A549 (cell line): ENCODE measurements around the gene FAM234B. TPM values are rescaled to one million over a fixed set of nuclear protein-coding genes. Genes with fewer than 3 reads are reported as not detected.

Source experiments
- ATAC-seq, 2 experiments: fragments of 200-7000 bp in 1 of 2; fragments of >200 bp in 1 of 2; cut with Nextera tagmentation in 1 of 2; cut with Tn5 transposase in 1 of 2; 3 replicates each; pipeline versions ENCODE4 v1.8.0 to v1.9.1; 2018 to 2020; ENCODE audit warnings: mild to moderate bottlenecking in 1 of 2, moderate library complexity in 1 of 2
- CTCF ChIA-PET: fragments of 300-600 bp; sonication (Branson Sonifier 250); formaldehyde crosslinking; extraction: SDS; loops from one replicate; lab custom pipeline; 2021; ENCODE audit warnings: antibody characterized with exemption, inconsistent platforms; lab: Yijun Ruan, JAX
- POLR2A ChIA-PET: fragments of 350-600 bp; formaldehyde crosslinking; extraction: SDS; loops from one replicate; lab custom pipeline; 2021; ENCODE audit warnings: antibody characterized with exemption, inconsistent platforms; lab: Yijun Ruan, JAX
- DNase-seq, 2 experiments: peaks; one replicate each; pipeline versions ENCODE4 v3.0.0 to v3.0.0-alpha.2; 2011 to 2016; ENCODE audit warnings: low read depth in 1 of 2, low spot score in 1 of 2
- FAIRE-seq: peaks from 2 replicates; lab custom pipeline; 2011; peaks lifted over from hg19 to GRCh38; lab: Jason Lieb, UNC
- H3K27ac ChIP-seq, 2 experiments: fragments of >200 bp; sonication (Bioruptor Twin); formaldehyde crosslinking; 3 replicates each; pipeline ENCODE4 v1.5.1; 2016 to 2017
- H3K4me1 ChIP-seq: fragments of >200 bp; sonication (Bioruptor Twin); formaldehyde crosslinking; 3 replicates; pipeline ENCODE4 v1.6.1; 2016
- H3K4me2 ChIP-seq: fragments of >200 bp; sonication (Bioruptor Twin); formaldehyde crosslinking; 3 replicates; pipeline ENCODE4 v1.6.1; 2016
- H3K4me3 ChIP-seq: fragments of >200 bp; sonication (Bioruptor Twin); formaldehyde crosslinking; 3 replicates; pipeline ENCODE4 v1.5.1; 2016
- H3K9me3 ChIP-seq: fragments of >200 bp; sonication (Bioruptor Twin); formaldehyde crosslinking; 3 replicates; pipeline ENCODE4 v1.6.1; 2016
- CBX2 ChIP-seq: fragments of 200-600 bp; sonication (generic); IDR thresholded peaks from 2 replicates; pipeline ENCODE4 v1.6.1; 2016; ENCODE audit warnings: low read depth, mild to moderate bottlenecking, borderline replicate concordance
- CEBPB ChIP-seq, 2 experiments: fragments of >200 bp in 1 of 2; sonication (Bioruptor Twin) in 1 of 2; formaldehyde crosslinking in 1 of 2; IDR thresholded peaks; 2 replicates each; pipeline ENCODE4 v1.6.1; 2012 to 2016
- EHF ChIP-seq: fragments of 250-450 bp; sonication (Bioruptor Pico); IDR thresholded peaks from 2 replicates; pipeline ENCODE4 v1.5.0; 2020; ENCODE audit warnings: mild to moderate bottlenecking
- EP300 ChIP-seq, 2 experiments: fragments of >200 bp; sonication (Bioruptor Twin); formaldehyde crosslinking; IDR thresholded peaks; 2 replicates in 1 of 2; 3 replicates in 1 of 2; pipeline ENCODE4 v1.6.1; 2016 to 2017
- GATA3 ChIP-seq: IDR thresholded peaks from 2 replicates; pipeline ENCODE4 v1.6.1; 2012; ENCODE audit warnings: borderline replicate concordance
- HOXA7 ChIP-seq: fragments of 250-450 bp; sonication (Bioruptor Pico); IDR thresholded peaks from 2 replicates; pipeline ENCODE4 v1.5.0; 2020; ENCODE audit warnings: mild to moderate bottlenecking, moderate library complexity
- JUN ChIP-seq, 2 experiments: fragments of >200 bp; sonication (Bioruptor Twin); formaldehyde crosslinking; IDR thresholded peaks; 2 replicates in 1 of 2; 3 replicates in 1 of 2; pipeline ENCODE4 v1.6.1; 2016 to 2017
- JUNB ChIP-seq: fragments of >200 bp; sonication (Bioruptor Twin); formaldehyde crosslinking; IDR thresholded peaks from 2 replicates; pipeline ENCODE4 v1.6.1; 2016
- MAFK ChIP-seq: fragments of 450-650 bp; IDR thresholded peaks from 2 replicates; pipeline ENCODE4 v1.6.1; 2014; ENCODE audit not compliant: partially characterized antibody
- NPAS2 ChIP-seq: fragments of 250-450 bp; sonication (Bioruptor Pico); IDR thresholded peaks from 2 replicates; pipeline ENCODE4 v1.8.0; 2022; ENCODE audit warnings: mild to moderate bottlenecking, moderate library complexity, borderline replicate concordance
- POLR2A ChIP-seq: IDR thresholded peaks from 2 replicates; pipeline ENCODE4 v1.6.1; 2012; ENCODE audit warnings: mild to moderate bottlenecking, low read length
- POLR2AphosphoS2 ChIP-seq: conservative IDR thresholded peaks from 2 replicates; pipeline ENCODE4 v1.6.1; 2012; ENCODE audit warnings: low read length, improper control_type of control experiment, inconsistent platforms
- TFCP2L1 ChIP-seq: fragments of 250-450 bp; sonication (Bioruptor Pico); IDR thresholded peaks from 2 replicates; pipeline ENCODE4 v1.5.0; 2021; ENCODE audit warnings: mild to moderate bottlenecking
- TP53 ChIP-seq: fragments of 250-450 bp; sonication (Bioruptor Pico); IDR thresholded peaks from 2 replicates; pipeline ENCODE4 v1.5.0; 2021; ENCODE audit warnings: mild to moderate bottlenecking, moderate library complexity
- ZFP36 ChIP-seq: fragments of 450-650 bp; IDR thresholded peaks from 2 replicates; pipeline ENCODE4 v1.6.1; 2014; ENCODE audit warnings: borderline replicate concordance; ENCODE audit not compliant: partially characterized antibody
- ZNF302 ChIP-seq: fragments of 250-450 bp; sonication (Bioruptor Pico); IDR thresholded peaks from 2 replicates; pipeline ENCODE4 v1.9.0; 2021; ENCODE audit warnings: inconsistent platforms, mild to moderate bottlenecking, moderate library complexity
- WGBS: methylation state at CpG from one replicate; pipeline ENCODE4 v1.1.6; 2017; ENCODE audit errors: missing lambda C conversion rate; 5-methylcytosine and 5-hydroxymethylcytosine counted together
- polyA plus RNA-seq, 4 experiments: library from polyadenylated mRNA; depleted of rRNA in 3 of 4; stranded (reverse); fragments of >200 nt; fragmentation: RNase III in 1 of 4; extraction: RNeasy Plus Mini Kit Qiagen cat#74134 plus additional on column Dnase treatment in 1 of 4; gene quantifications; 2 replicates in 3 of 4; 3 replicates in 1 of 4; pipeline ENCODE4 v1.2.3, GENCODE V29; 2011 to 2017
- TF ChIP-seq, protein P1 (sequence below): fragments of 200-600 bp; sonication (generic); IDR thresholded peaks from 2 replicates; pipeline ENCODE4 v1.6.1; 2016; ENCODE audit warnings: antibody characterized with exemption, mild to moderate bottlenecking, moderate library complexity
- TF ChIP-seq, protein P2 (sequence below): fragments of 450-650 bp; IDR thresholded peaks from 2 replicates; pipeline ENCODE4 v1.6.1; 2014; ENCODE audit warnings: antibody characterized with exemption
- TF ChIP-seq, protein P3 (sequence below): fragments of >200 bp; sonication (Bioruptor Twin); formaldehyde crosslinking; IDR thresholded peaks from 2 replicates; pipeline ENCODE4 v1.6.1; 2016

The FAM234B gene
- polyA plus RNA-seq, 2 of the 4 experiments (the other 2 are of a cell fraction): 2.6 to 7.5 TPM

DNA sequence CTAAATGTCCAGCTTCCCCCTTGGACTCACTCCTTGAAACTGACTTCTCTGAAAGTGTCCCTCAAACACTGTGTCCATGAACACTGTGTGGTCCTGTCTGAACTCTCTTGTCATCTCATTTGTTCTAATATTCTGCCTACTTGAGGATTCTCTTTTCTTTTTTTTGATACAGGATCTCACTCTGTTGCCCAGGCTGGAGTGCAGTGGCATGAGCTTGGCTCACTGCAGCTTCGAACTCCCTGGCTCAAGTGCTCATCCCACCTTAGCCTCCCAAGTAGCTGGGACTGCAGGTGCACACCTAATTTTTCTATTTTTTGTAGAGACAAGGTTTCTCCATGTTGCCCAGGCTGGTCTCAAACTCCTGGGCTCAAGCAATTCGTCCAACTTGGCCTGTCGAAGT is 39.2 kb upstream of the FAM234B start:
- H3K9me3 ChIP-seq: no peaks in the 10 kb centered on the region
- FAIRE-seq (no peak), ATAC-seq (no peak)
- no peak overlapping the region for H3K4me3 ChIP-seq
- no peak overlapping the region for H3K4me2 ChIP-seq
- 55% methylated on average over 3 of the region's 3 CpGs for WGBS
- POLR2A ChIA-PET: no interaction called here
- H3K27ac ChIP-seq: no peak overlapping the region
- TF ChIP-seq ZNF302 (CRISPR knock-in tag): no peak
- TF ChIP-seq, protein P1, sequence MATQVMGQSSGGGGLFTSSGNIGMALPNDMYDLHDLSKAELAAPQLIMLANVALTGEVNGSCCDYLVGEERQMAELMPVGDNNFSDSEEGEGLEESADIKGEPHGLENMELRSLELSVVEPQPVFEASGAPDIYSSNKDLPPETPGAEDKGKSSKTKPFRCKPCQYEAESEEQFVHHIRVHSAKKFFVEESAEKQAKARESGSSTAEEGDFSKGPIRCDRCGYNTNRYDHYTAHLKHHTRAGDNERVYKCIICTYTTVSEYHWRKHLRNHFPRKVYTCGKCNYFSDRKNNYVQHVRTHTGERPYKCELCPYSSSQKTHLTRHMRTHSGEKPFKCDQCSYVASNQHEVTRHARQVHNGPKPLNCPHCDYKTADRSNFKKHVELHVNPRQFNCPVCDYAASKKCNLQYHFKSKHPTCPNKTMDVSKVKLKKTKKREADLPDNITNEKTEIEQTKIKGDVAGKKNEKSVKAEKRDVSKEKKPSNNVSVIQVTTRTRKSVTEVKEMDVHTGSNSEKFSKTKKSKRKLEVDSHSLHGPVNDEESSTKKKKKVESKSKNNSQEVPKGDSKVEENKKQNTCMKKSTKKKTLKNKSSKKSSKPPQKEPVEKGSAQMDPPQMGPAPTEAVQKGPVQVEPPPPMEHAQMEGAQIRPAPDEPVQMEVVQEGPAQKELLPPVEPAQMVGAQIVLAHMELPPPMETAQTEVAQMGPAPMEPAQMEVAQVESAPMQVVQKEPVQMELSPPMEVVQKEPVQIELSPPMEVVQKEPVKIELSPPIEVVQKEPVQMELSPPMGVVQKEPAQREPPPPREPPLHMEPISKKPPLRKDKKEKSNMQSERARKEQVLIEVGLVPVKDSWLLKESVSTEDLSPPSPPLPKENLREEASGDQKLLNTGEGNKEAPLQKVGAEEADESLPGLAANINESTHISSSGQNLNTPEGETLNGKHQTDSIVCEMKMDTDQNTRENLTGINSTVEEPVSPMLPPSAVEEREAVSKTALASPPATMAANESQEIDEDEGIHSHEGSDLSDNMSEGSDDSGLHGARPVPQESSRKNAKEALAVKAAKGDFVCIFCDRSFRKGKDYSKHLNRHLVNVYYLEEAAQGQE: no peak
- no peak for TF ChIP-seq HOXA7 (CRISPR knock-in tag)
- no peak for TF ChIP-seq TP53 (CRISPR knock-in tag)
- TF ChIP-seq POLR2A: no peak
- TF ChIP-seq, protein P2, sequence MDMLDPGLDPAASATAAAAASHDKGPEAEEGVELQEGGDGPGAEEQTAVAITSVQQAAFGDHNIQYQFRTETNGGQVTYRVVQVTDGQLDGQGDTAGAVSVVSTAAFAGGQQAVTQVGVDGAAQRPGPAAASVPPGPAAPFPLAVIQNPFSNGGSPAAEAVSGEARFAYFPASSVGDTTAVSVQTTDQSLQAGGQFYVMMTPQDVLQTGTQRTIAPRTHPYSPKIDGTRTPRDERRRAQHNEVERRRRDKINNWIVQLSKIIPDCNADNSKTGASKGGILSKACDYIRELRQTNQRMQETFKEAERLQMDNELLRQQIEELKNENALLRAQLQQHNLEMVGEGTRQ: no peak
- TF ChIP-seq, all 56 proteins: peak for 0
- DNase-seq: no peak
- H3K4me1 ChIP-seq: 0 out of 3 replicates have a peak, but pooled peaks cover 4% of the 10 kb centered on the region
- CTCF ChIA-PET: interaction anchor here (0.9 to 3.1 kb wide), 2 partner anchors 19 to 39 kb away, joined by 3 to 12 read pairs; partner anchors contain the start of gene FAM234B

DNA sequence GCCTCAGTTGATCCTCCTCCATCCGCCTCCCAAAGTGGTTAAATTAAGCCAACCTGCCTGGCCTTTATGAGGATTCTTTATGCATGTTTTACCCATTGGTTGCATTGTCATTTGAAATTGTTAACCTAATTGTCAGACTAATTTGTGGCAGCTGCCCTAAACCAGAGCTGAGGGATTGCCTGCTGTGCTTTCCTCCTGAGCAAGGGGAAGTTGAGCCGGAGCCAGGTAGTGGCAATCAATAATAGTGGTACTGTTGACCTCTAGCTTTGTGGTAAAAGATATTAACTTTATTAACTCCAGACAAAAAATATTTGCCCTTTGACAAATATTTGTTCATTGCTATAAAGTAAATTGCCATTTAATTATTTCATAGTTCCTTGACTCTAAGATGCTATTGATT is 38.5 kb upstream of the FAM234B start:
- Histone ChIP-seq H3K4me2 (no peak overlapping the region), H3K9me3 (no peaks in the 10 kb centered on the region), H3K4me1 (0 out of 3 replicates have a peak, but pooled peaks cover 4% of the 10 kb centered on the region), H3K27ac (no peak overlapping the region), H3K4me3 (no peak overlapping the region)
- TF ChIP-seq CBX2: no peak
- TF ChIP-seq EP300 (IDR thresholded peaks at IDR 0.05): no peak
- TF ChIP-seq NPAS2 (CRISPR knock-in tag): no peak
- no peak for TF ChIP-seq TFCP2L1 (CRISPR knock-in tag)
- TF ChIP-seq, protein P3, sequence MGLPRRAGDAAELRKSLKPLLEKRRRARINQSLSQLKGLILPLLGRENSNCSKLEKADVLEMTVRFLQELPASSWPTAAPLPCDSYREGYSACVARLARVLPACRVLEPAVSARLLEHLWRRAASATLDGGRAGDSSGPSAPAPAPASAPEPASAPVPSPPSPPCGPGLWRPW: no peak
- no peak for TF ChIP-seq EHF (CRISPR knock-in tag)
- TF ChIP-seq ZFP36: no peak
- no peak for TF ChIP-seq GATA3
- no peak for TF ChIP-seq CEBPB (IDR thresholded peaks at IDR 0.05)
- no peak for TF ChIP-seq POLR2AphosphoS2
- no peak for TF ChIP-seq JUN (IDR thresholded peaks at IDR 0.05)
- TF ChIP-seq MAFK: no peak
- no peak for ATAC-seq
- ChIA-PET CTCF (interaction anchor here (1.2 to 3.1 kb wide), 3 partner anchors 19 to 229 kb away, joined by 5 to 12 read pairs (median 6); no protein-coding TSS in a partner anchor), POLR2A (no interaction called here)
- DNase-seq: no peak
- 94% methylated on average over 2 of the region's 2 CpGs for WGBS
- no peak for FAIRE-seq

DNA sequence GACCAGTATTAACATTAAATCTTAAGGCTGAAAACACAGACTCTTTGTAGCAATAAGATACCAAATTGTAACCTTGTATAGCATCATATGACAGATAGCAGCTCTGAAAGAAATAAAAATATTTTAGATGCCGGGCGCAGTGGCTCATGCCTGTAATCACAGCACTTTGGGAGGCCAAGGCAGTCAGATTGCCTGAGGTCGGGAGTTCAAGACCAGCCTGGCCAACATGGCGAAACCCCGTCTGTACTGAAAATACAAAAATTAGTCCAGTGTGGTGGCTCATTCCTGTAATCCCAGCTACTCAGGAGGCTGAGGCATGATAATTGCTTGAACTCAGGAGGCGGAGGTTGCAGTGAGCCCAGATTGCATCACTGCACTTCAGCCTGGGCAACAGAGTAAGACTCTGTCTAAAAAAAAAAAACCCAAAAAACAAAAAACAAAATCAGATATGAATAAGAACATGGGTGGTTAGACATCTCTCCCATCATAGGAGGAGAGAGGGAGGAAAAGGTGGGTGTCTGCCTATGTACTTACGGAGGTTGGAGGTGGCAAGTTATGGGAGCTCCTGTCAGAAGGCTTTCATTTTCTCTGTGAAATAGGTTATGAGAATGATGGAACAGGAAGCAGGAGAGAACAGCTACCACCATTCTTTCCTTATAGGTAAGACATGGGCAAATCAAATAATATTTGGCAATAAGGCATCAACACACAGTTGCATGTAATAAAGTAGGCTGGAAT is 36.5 kb upstream of the FAM234B start:
- FAIRE-seq (no peak), DNase-seq (no peak), ATAC-seq (no peak)
- TF ChIP-seq JUNB: no peak
- Histone ChIP-seq H3K9me3 (no peaks in the 10 kb centered on the region), H3K27ac (no peak overlapping the region), H3K4me2 (no peak overlapping the region), H3K4me1 (no peaks in the 10 kb centered on the region), H3K4me3 (no peak overlapping the region)
- WGBS: 92% methylated on average over 7 of the region's 7 CpGs
- CTCF ChIA-PET: interaction anchor here (0.6 to 3.1 kb wide), 5 partner anchors 15 to 270 kb away, joined by 3 to 12 read pairs (median 6); no protein-coding TSS in a partner anchor
- POLR2A ChIA-PET: no interaction called here
